ENCODE results near the gene ZMAT5. TPM values are rescaled to one million over a fixed set of nuclear protein-coding genes. Genes with fewer than 3 reads are reported as not detected.

The ZMAT5 gene
- total RNA-seq, 1 experiment from 2014 or later = 13.4 TPM

GRCh38 chr22:29693161-29693560, 73.6 kb downstream of the ZMAT5 start (continued):
- TF ChIP-seq ZNF425 (CRISPR knock-in tag; conservative IDR thresholded peaks at IDR 0.05) (no peak), TCF7 (CRISPR knock-in tag; IDR thresholded peaks at IDR 0.05; ENCODE audit: low read depth) (no peak), ZNF396 (CRISPR knock-in tag; IDR thresholded peaks at IDR 0.05; ENCODE audit: borderline replicate concordance) (no peak), GTF2I (CRISPR knock-in tag; conservative IDR thresholded peaks at IDR 0.05) (no peak), ATF1 (CRISPR knock-in tag; IDR thresholded peaks at IDR 0.05) (no peak), CBFB (CRISPR knock-in tag; IDR thresholded peaks at IDR 0.05; ENCODE audit: low read depth) (no peak), NR3C1 (CRISPR knock-in tag; conservative IDR thresholded peaks at IDR 0.05; ENCODE audit: low read depth) (no peak), NFE2L1 (CRISPR knock-in tag; IDR thresholded peaks at IDR 0.05) (no peak), JUN (CRISPR knock-in tag; IDR thresholded peaks at IDR 0.05) (no peak), SMAD3 (CRISPR knock-in tag; IDR thresholded peaks at IDR 0.05; ENCODE audit: borderline replicate concordance) (no peak), KAT7 (CRISPR knock-in tag; IDR thresholded peaks at IDR 0.05; ENCODE audit: borderline replicate concordance) (no peak), MAX (CRISPR knock-in tag; IDR thresholded peaks at IDR 0.05) (no peak)
- TF ChIP-seq, protein P1, sequence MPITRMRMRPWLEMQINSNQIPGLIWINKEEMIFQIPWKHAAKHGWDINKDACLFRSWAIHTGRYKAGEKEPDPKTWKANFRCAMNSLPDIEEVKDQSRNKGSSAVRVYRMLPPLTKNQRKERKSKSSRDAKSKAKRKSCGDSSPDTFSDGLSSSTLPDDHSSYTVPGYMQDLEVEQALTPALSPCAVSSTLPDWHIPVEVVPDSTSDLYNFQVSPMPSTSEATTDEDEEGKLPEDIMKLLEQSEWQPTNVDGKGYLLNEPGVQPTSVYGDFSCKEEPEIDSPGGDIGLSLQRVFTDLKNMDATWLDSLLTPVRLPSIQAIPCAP (CRISPR knock-in tag; IDR thresholded peaks at IDR 0.05) = no peak

GRCh38 chr22:29692327-29692640, 74.5 kb downstream of the ZMAT5 start:
- POLR2A ChIA-PET = no interaction called here
- H3K9me3 Mint-ChIP-seq = no peaks in the 10 kb centered on the region
- H3K27me3 Mint-ChIP-seq (ENCODE audit: low read depth) = no peaks in the 10 kb centered on the region
- TF ChIP-seq SMAD3 (CRISPR knock-in tag; IDR thresholded peaks at IDR 0.05; ENCODE audit: borderline replicate concordance) = no peak
- no peak for TF ChIP-seq ZNF263 (CRISPR knock-in tag; IDR thresholded peaks at IDR 0.05; ENCODE audit: low read depth)
- TF ChIP-seq SOX15 (CRISPR knock-in tag; IDR thresholded peaks at IDR 0.05) = no peak
- no peak for TF ChIP-seq PRRX2 (CRISPR knock-in tag; IDR thresholded peaks at IDR 0.05)
- TF ChIP-seq, protein P2, sequence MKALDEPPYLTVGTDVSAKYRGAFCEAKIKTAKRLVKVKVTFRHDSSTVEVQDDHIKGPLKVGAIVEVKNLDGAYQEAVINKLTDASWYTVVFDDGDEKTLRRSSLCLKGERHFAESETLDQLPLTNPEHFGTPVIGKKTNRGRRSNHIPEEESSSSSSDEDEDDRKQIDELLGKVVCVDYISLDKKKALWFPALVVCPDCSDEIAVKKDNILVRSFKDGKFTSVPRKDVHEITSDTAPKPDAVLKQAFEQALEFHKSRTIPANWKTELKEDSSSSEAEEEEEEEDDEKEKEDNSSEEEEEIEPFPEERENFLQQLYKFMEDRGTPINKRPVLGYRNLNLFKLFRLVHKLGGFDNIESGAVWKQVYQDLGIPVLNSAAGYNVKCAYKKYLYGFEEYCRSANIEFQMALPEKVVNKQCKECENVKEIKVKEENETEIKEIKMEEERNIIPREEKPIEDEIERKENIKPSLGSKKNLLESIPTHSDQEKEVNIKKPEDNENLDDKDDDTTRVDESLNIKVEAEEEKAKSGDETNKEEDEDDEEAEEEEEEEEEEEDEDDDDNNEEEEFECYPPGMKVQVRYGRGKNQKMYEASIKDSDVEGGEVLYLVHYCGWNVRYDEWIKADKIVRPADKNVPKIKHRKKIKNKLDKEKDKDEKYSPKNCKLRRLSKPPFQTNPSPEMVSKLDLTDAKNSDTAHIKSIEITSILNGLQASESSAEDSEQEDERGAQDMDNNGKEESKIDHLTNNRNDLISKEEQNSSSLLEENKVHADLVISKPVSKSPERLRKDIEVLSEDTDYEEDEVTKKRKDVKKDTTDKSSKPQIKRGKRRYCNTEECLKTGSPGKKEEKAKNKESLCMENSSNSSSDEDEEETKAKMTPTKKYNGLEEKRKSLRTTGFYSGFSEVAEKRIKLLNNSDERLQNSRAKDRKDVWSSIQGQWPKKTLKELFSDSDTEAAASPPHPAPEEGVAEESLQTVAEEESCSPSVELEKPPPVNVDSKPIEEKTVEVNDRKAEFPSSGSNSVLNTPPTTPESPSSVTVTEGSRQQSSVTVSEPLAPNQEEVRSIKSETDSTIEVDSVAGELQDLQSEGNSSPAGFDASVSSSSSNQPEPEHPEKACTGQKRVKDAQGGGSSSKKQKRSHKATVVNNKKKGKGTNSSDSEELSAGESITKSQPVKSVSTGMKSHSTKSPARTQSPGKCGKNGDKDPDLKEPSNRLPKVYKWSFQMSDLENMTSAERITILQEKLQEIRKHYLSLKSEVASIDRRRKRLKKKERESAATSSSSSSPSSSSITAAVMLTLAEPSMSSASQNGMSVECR (CRISPR knock-in tag; IDR thresholded peaks at IDR 0.05; ENCODE audit: borderline replicate concordance) = no peak
- no peak for TF ChIP-seq ZSCAN18 (CRISPR knock-in tag; IDR thresholded peaks at IDR 0.05)
- TF ChIP-seq, protein P3, sequence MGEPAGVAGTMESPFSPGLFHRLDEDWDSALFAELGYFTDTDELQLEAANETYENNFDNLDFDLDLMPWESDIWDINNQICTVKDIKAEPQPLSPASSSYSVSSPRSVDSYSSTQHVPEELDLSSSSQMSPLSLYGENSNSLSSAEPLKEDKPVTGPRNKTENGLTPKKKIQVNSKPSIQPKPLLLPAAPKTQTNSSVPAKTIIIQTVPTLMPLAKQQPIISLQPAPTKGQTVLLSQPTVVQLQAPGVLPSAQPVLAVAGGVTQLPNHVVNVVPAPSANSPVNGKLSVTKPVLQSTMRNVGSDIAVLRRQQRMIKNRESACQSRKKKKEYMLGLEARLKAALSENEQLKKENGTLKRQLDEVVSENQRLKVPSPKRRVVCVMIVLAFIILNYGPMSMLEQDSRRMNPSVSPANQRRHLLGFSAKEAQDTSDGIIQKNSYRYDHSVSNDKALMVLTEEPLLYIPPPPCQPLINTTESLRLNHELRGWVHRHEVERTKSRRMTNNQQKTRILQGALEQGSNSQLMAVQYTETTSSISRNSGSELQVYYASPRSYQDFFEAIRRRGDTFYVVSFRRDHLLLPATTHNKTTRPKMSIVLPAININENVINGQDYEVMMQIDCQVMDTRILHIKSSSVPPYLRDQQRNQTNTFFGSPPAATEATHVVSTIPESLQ (CRISPR knock-in tag; IDR thresholded peaks at IDR 0.05) = no peak
- TF ChIP-seq ZNF219 (CRISPR knock-in tag; IDR thresholded peaks at IDR 0.05; ENCODE audit: borderline replicate concordance) = no peak
- CTCF ChIA-PET = interaction anchor here (0.5 to 7.8 kb wide), 9 partner anchors 11 to 396 kb away, joined by 3 to 105 read pairs (median 4); partner anchors contain the start of genes ASCC2 and CABP7
- no peak overlapping the region for H3K27ac Mint-ChIP-seq
- no peak for DNase-seq (ENCODE audit: low spot score)
- H3K36me3 Mint-ChIP-seq = no peaks in the 10 kb centered on the region
- peak; percentile 5; the same call in 1 of the 2 replicates for ATAC-seq
- H3K4me3 Mint-ChIP-seq = no peak overlapping the region
- H3K4me1 Mint-ChIP-seq = peaks cover 51% of the 10 kb centered on the region

Measured in WTC11 (cell line).